ENCODE measurements around the gene NDUFV2. TPM values are rescaled to one million over a fixed set of nuclear protein-coding genes. Genes with fewer than 3 reads are reported as not detected.

The NDUFV2 gene
- total RNA-seq, 1 experiment from 2014 or later = 215 TPM

- H3F3A ChIP-seq (ENCODE audit: insufficient read depth, low read depth) = peaks cover 18% of the 10 kb centered on the region
- H3K4me2 ChIP-seq = no peak overlapping the region
- ChIA-PET CTCF (no interaction called here), POLR2A (ENCODE audit: unreplicated experiment) (no interaction called here)
- H3K27ac ChIP-seq = no peak overlapping the region
- no TSS peak for BruUV-seq (replicated peaks)
- H3K9me2 ChIP-seq (ENCODE audit: insufficient read depth) = no peaks in the 10 kb centered on the region
- H3K9me3 ChIP-seq (ENCODE audit: insufficient read depth, low read depth) = no peaks in the 10 kb centered on the region
- peaks cover 45% of the 10 kb centered on the region for H3K36me3 ChIP-seq (ENCODE audit: low read depth)
- no peaks in the 10 kb centered on the region for H3K27me3 ChIP-seq (ENCODE audit: insufficient read depth, low read depth)
- no peaks in the 10 kb centered on the region for H3K4me1 ChIP-seq (replicated peaks; ENCODE audit: insufficient read depth)
- DNase-seq = no peak
- H4K20me1 ChIP-seq (ENCODE audit: insufficient read depth) = peaks cover 11% of the 10 kb centered on the region
- peaks cover 58% of the 10 kb centered on the region for H3K79me2 ChIP-seq (ENCODE audit: low read depth)
- no peak overlapping the region for H2AFZ ChIP-seq
- H3K4me3 ChIP-seq = no peak overlapping the region
- intact Hi-C loops (cut with micrococcal nuclease; ENCODE audit: unreplicated experiment) = no loop called here
- TF ChIP-seq EZH2 (IDR thresholded peaks at IDR 0.05; ENCODE audit: low read depth) (no peak), CTCF (conservative IDR thresholded peaks at IDR 0.05) (no peak)
Observed at GRCh38 chr18:9123520-9123919, 21.0 kb downstream of the NDUFV2 start.

- no TSS peak for BruUV-seq (replicated peaks)
- TF ChIP-seq CTCF (conservative IDR thresholded peaks at IDR 0.05) (no peak), EZH2 (IDR thresholded peaks at IDR 0.05; ENCODE audit: low read depth) (no peak)
- peaks cover 45% of the 10 kb centered on the region for H3K79me2 ChIP-seq (ENCODE audit: low read depth)
- H3F3A ChIP-seq (ENCODE audit: insufficient read depth, low read depth) = peaks cover 18% of the 10 kb centered on the region
- intact Hi-C loops (cut with micrococcal nuclease; ENCODE audit: unreplicated experiment) = no loop called here
- POLR2A ChIA-PET (ENCODE audit: unreplicated experiment) = no interaction called here
- H3K4me3 ChIP-seq = no peak overlapping the region
- peaks cover 11% of the 10 kb centered on the region for H4K20me1 ChIP-seq (ENCODE audit: insufficient read depth)
- no peak for DNase-seq
- H3K9me3 ChIP-seq (ENCODE audit: insufficient read depth, low read depth) = no peaks in the 10 kb centered on the region
- H3K36me3 ChIP-seq (ENCODE audit: low read depth) = peaks cover 49% of the 10 kb centered on the region
- CTCF ChIA-PET = interaction anchor here (0.6 kb wide), 1 partner anchor 34 kb away, joined by 4 read pairs; no protein-coding TSS in a partner anchor
- H2AFZ ChIP-seq = no peak overlapping the region
- H3K27me3 ChIP-seq (ENCODE audit: insufficient read depth, low read depth) = no peaks in the 10 kb centered on the region
- no peaks in the 10 kb centered on the region for H3K9me2 ChIP-seq (ENCODE audit: insufficient read depth)
- H3K4me1 ChIP-seq (replicated peaks; ENCODE audit: insufficient read depth) = no peaks in the 10 kb centered on the region
- no peak overlapping the region for H3K4me2 ChIP-seq
- H3K27ac ChIP-seq = no peak overlapping the region
Observed at GRCh38 chr18:9124824-9125223, 22.3 kb downstream of the NDUFV2 start.

GRCh38 chr18:9126337-9126736 lies 23.8 kb downstream of the NDUFV2 start:
- Histone ChIP-seq H3K9me2 (ENCODE audit: insufficient read depth) (no peaks in the 10 kb centered on the region), H3K4me1 (replicated peaks; ENCODE audit: insufficient read depth) (no peaks in the 10 kb centered on the region), H3K27ac (no peak overlapping the region), H3K79me2 (ENCODE audit: low read depth) (peaks cover 33% of the 10 kb centered on the region), H4K20me1 (ENCODE audit: insufficient read depth) (peaks cover 10% of the 10 kb centered on the region; the same call in 1 of the 2 replicates), H3K4me3 (no peak overlapping the region), H3K9me3 (ENCODE audit: insufficient read depth, low read depth) (no peaks in the 10 kb centered on the region), H3F3A (ENCODE audit: insufficient read depth, low read depth) (peaks cover 26% of the 10 kb centered on the region), H2AFZ (no peak overlapping the region), H3K4me2 (no peak overlapping the region), H3K27me3 (ENCODE audit: insufficient read depth, low read depth) (no peaks in the 10 kb centered on the region), H3K36me3 (ENCODE audit: low read depth) (peaks cover 51% of the 10 kb centered on the region)
- DNase-seq = no peak
- TF ChIP-seq CTCF (conservative IDR thresholded peaks at IDR 0.05) (no peak), EZH2 (IDR thresholded peaks at IDR 0.05; ENCODE audit: low read depth) (no peak)
- ChIA-PET CTCF (interaction anchor here (0.6 kb wide), 1 partner anchor 529 kb away, joined by 4 read pairs; no protein-coding TSS in a partner anchor), POLR2A (ENCODE audit: unreplicated experiment) (no interaction called here)
- no TSS peak for BruUV-seq (replicated peaks)
- intact Hi-C loops (cut with micrococcal nuclease; ENCODE audit: unreplicated experiment) = no loop called here

All from PC-9 (cell line).